Hematopoietic multipotent progenitor cell treated with erythropoietin and hydrocortisone succinate and interleukin-3 and kit ligand, for 4 days (in vitro differentiated cells): ENCODE results near the gene TASP1.
"Not testable (repeated sequence)": the region's sequence is repeated elsewhere in the genome, so short reads cannot be mapped to it uniquely, and the experiment has no call there.

Experiments
- DNase-seq: peaks from one replicate; pipeline ENCODE4 v3.0.0-alpha.2; 2015

TASP1 gene

GRCh38 chr20:13395232-13395631 lies 243.5 kb downstream of the TASP1 start:
- DNase-seq: no peak

GRCh38 chr20:13392391-13392790 lies 246.3 kb downstream of the TASP1 start:
- no peak for DNase-seq

DNA sequence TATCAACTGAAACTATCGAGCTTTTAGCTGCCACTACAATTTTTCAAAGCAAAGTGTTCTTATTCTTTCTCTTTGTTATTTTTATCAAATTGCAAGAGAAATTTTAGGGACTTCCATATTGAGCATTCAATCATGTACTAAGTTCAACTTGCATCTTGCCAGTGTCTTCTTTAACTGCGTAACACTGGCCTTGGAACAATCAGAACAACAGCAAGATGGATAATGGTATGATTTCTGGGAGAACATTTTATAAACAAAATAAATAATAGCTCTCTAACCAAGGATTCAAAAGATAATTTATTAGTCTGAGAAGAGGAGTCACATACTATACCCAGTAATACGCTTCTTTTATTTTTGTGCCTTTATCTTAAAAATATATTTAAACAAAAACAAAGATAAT lies 249.6 kb downstream of the TASP1 start:
- no peak for DNase-seq

DNA sequence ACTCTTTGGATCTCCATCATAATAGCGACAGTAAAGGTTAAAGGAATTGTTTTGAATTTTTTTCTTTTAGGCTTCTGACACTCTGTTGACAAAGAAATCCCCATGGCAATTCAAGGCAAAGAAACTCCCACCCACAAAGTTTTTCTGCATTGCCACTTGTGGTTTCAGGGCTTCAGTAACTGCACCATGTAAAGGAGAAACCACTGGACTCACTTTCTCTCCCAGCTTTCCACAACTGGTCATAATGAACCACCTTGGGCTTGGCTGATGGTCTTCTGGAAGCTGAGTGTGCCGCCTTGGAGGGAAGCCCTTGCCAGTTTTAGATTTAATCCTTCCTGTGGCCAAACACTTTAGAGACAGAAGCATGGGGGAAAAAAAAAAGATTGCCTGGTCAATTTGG lies 254.6 kb downstream of the TASP1 start:
- DNase-seq: no peak

- no peak for DNase-seq
Observed at GRCh38 chr20:13382786-13383185, 255.9 kb downstream of the TASP1 start.

- DNase-seq: not testable (repeated sequence)
Observed at GRCh38 chr20:13380497-13381229, 258.1 kb downstream of the TASP1 start.

GRCh38 chr20:13373400-13373799 lies 265.3 kb downstream of the TASP1 start:
- no peak for DNase-seq

DNA sequence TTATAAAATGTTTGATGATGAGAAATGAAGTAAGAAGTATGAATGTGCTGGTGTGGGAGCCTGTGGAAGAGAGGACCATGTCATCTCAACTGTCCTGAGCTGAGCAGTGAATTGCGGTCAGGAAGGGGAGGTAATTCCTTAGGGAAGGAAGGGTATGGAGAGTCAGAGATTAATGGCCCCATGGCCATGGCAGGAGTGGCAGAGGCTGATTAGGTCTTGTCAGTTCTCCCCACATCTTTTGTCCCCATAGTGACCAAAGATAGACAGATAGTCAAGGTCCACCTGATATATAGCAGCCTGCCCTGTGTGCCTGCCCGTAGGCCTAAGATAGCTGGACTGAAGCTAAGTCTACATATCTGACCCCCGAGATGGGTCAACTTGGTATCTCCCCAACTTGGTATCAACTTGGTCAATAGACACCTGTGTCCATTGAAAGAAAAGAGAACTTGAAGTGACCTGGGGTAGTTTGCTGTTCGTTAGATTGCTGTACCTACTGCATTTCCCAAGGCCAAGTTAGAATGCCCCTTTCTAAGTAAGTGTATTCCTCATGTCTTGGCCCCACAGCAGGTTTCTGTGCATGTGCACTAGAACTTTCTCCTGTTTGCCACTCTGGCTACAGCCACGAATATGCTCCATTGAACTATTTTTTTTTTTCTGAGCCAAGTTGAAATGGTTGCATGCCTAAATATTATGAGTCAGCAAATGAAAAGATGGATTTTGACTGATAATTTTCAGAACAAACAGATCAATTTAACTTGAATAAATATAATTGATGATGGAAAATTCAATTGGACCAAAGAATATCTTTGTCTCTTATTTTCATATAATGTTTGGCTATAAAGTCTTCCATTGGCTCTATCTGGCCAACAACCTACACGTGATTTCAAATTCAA lies 274.2 kb downstream of the TASP1 start:
- no peak for DNase-seq

- no peak for DNase-seq
Observed at GRCh38 chr20:13363473-13363872, 275.3 kb downstream of the TASP1 start.

DNA sequence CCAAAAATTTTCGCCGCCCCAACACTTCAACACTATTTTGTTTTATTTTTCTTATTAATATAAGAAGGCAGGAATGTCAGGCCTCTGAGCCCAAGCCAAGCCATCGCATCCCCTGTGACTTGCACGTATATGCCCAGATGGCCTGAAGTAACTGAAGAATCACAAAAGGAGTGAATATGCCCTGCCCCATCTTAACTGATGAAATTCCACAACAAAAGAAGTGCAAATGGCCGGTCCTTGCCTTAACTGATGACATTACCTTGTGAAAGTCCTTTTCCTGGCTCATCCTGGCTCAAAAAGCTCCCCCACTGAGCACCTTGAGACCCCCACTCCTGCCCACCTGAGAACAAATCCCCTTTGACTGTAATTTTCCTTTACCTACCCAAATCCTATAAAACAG lies 276.6 kb downstream of the TASP1 start:
- not testable (repeated sequence) for DNase-seq

DNA sequence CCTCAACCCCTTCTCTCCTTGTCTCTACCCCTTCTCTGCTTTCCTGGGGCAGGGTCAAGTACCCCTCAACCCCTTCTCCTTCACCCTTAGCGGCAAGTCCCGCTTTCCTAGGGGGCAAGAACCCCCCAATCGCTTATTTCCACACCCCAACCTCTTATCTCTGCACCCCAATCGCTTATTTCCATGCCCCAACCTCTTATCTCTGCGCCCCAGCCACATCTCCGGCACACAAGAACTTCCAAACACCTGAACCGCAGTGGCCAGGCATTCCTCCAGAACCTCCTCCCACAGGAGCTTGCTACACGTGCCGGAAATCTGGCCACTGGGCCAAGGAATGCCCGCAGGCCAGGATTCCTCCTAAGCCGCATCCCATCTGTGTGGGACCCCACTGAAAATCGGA lies 279.8 kb downstream of the TASP1 start:
- DNase-seq: not testable (repeated sequence)

DNA sequence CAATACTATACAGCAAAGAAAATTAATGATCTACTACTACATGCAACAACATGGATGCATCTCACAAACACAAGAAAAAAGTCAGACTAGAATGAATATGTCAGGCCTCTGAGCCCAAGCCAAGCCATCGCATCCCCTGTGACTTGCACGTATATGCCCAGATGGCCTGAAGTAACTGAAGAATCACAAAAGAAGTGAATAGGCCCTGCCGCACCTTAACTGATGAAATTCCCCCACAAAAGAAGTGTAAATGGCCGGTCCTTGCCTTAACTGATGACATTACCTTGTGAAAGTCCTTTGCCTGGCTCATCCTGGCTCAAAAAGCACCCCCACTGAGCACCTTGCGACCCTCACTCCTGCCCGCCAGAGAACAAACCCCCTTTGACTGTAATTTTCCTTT lies 280.9 kb downstream of the TASP1 start:
- DNase-seq: not testable (repeated sequence)

DNA sequence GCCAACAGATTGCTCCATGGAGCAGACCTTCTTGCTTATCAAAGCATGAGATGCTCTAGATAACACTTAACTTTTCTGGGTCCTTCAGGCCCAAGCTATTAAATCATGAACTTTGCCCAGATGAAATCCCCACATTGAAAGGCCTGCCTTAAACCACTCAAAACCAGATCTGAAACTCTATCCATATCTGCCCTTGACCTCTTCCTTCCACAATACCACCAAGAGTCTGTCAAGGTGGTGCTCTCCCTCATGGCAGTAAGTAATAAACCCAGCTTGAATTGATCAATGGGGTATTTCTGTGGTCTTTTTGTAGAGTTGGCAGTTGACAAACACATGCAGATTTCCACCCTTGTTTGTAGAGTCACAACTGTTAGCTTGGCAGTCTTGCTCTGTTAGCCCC lies 282.1 kb downstream of the TASP1 start:
- DNase-seq: no peak

GRCh38 chr20:13355941-13356486 lies 282.7 kb downstream of the TASP1 start:
- DNase-seq: no peak

GRCh38 chr20:13355411-13355810 lies 283.3 kb downstream of the TASP1 start:
- no peak for DNase-seq

- no peak for DNase-seq
Observed at GRCh38 chr20:13353261-13353945, 285.3 kb downstream of the TASP1 start.

GRCh38 chr20:13349235-13349604 lies 289.5 kb downstream of the TASP1 start:
- DNase-seq: no peak

- DNase-seq: no peak
Observed at GRCh38 chr20:13348311-13349234, 290.2 kb downstream of the TASP1 start.

DNA sequence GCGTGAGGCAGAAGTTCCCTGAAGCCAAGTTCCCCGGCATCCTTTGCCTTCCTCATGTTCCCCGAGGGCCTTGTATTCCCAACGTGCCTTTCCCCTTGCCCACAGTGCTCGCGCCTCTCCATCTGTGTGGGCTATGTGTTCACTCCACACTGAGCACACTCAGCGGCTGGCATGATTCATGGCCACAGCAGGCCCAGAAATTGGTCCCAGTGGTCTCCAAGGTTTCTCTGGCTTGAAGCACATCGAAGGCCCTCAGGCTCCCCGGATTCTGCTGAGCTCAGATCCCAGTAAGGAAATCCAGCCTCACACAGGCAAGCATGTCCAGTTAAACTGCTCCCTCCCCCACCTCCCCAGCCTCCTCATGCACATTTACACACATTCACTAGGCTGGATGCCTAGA lies 294.1 kb downstream of the TASP1 start:
- DNase-seq: no peak

DNA sequence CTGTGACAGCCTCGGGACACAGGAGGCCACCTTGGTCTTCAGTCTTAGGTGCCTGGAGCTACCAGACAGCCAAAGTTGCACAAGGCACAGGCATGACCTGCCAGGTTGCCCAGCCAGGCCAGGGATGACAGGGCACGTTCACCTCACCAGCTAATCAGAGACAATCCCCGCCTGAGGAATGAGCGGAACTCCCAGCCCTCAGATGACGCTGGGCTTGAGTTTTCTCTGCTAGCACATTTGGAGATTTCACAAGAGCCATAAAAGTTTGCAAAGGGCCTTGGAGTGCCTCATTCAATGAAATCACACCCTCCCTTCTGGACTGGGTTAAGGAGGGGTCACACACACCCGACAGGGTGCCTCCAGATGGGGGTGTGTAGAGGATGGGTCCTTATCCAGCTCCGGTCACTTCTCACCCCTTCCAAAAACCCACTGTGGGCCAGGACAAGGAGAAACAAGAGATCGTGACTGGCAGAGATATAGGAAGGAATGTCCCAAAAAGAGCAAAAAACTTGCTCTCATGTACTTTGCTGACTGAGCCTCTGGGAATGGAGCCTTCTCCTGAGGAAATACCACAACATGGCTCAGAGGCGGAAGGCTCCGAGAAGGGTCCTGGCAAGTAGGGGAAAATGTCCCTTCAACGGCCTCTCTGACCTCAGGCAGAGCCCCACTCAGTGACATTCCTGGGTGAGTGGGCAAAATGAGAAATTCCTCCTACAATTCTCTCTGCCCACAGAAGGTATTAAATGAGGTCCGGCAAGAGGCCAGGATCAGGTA lies 296.1 kb downstream of the TASP1 start:
- DNase-seq: no peak

GRCh38 chr20:13341737-13342393 lies 296.9 kb downstream of the TASP1 start:
- DNase-seq: no peak
